ENCODE results near the gene PRUNE2.

- TF ChIP-seq CTCF (IDR thresholded peaks at IDR 0.05) (no peak), POLR2AphosphoS5 (IDR thresholded peaks at IDR 0.05) (no peak)
These were observed 697 bp upstream of the PRUNE2 start for GRCh38 chr9:76906647-76906975.

Data from prostate gland (tissue), 2 donors.